ENCODE data around the gene KIRREL3.

The KIRREL3 gene

DNA sequence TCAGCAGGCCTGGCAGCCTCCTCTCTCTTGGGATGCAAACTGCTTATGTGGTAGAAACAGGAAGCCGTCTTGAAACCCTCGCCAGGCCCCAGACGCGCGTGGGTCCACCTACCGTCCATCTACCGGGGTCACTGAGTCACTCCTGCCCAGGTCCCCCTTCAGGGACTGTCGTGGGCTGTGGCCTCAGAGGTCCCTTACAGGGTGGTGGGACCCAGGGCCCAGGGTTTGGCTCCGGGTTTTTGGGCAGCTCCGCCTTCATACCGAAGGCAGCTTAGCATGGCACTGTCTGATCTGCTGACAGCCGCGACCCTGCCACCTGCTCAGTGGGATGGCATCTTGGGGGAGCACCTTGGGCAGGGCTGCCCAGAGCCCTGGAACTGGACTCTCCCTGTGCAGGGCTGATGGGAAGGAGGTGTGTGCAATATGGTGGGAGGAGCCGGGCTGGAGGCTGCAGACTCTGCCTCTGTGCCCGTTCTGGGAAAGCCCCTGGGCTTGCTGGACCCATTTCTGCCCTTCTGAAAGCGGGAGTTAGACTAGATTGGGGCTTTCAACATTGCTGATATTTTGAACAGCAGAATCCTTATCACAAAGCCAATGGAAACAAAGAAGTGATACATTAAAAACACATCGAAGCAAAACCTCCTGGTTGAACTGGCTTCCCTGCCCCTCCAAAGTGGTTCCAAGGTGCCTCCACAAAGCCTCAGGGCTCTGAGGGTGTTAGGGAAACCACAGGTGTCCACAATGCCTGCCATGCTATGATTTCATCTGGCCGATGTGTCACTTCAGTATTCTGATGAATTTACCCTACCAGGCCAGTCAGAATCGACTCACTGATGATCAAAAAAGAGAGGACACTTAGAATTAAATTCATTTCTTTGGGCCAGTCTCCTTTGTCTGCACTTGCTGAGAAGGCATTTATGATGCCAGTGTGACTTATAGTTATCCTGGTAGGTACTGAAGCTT lies 316.5 kb downstream of the KIRREL3 start:
- TF ChIP-seq, protein P1, sequence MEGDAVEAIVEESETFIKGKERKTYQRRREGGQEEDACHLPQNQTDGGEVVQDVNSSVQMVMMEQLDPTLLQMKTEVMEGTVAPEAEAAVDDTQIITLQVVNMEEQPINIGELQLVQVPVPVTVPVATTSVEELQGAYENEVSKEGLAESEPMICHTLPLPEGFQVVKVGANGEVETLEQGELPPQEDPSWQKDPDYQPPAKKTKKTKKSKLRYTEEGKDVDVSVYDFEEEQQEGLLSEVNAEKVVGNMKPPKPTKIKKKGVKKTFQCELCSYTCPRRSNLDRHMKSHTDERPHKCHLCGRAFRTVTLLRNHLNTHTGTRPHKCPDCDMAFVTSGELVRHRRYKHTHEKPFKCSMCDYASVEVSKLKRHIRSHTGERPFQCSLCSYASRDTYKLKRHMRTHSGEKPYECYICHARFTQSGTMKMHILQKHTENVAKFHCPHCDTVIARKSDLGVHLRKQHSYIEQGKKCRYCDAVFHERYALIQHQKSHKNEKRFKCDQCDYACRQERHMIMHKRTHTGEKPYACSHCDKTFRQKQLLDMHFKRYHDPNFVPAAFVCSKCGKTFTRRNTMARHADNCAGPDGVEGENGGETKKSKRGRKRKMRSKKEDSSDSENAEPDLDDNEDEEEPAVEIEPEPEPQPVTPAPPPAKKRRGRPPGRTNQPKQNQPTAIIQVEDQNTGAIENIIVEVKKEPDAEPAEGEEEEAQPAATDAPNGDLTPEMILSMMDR (IDR thresholded peaks at IDR 0.05; ENCODE audit: insufficient read depth, low read length, missing control alignments), result no peak
- DNase-seq (ENCODE audit: low read depth, low spot score), result no peak
- CTCF ChIA-PET, result interaction anchor here (1.2 kb wide), 1 partner anchor 306 kb away, joined by 3 read pairs; no protein-coding TSS in a partner anchor
- no peak overlapping the region for H3K4me3 ChIP-seq (ENCODE audit: low read depth, low read length)
- POLR2A ChIA-PET, result no interaction called here

- ChIA-PET POLR2A (no interaction called here), CTCF (no interaction called here)
Measured at GRCh38 chr11:126682590-126682989, 318.0 kb downstream of the KIRREL3 start.

GRCh38 chr11:126680700-126681099 lies 319.9 kb downstream of the KIRREL3 start:
- ChIA-PET POLR2A (no interaction called here), CTCF (interaction anchor here (0.6 kb wide), 1 partner anchor 82 kb away, joined by 3 read pairs; no protein-coding TSS in a partner anchor)
- DNase-seq (ENCODE audit: low read depth, low spot score), result no peak
- H3K4me3 ChIP-seq (ENCODE audit: low read depth, low read length), result no peak overlapping the region
- TF ChIP-seq, protein P1 (IDR thresholded peaks at IDR 0.05; ENCODE audit: insufficient read depth, low read length, missing control alignments), result no peak

More at GRCh38 chr11:126682590-126682989, 318.0 kb downstream of the KIRREL3 start:
- TF ChIP-seq, protein P1 (IDR thresholded peaks at IDR 0.05; ENCODE audit: insufficient read depth, low read length, missing control alignments), result no peak
- H3K4me3 ChIP-seq (ENCODE audit: low read depth, low read length), result no peak overlapping the region
- DNase-seq (ENCODE audit: low read depth, low spot score), result no peak

DNA sequence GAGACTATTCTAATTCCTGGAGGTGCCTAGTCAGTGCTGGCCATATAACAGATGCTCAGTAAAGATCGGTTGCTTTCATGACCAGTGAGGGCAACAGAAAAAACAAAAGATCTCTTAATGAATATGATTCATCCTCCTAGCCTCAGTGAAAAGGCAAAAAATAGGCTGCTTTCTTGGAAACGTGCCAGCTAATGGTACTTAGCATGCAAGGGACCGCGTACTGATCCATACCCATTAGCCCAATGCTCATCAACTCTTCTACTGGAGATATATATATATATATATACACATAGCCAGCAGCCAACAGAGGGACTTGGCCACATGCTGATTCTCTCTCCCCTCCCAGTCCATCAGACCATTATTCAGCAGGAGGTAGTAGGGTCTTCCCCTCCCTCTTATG lies 320.4 kb downstream of the KIRREL3 start:
- ChIA-PET POLR2A (no interaction called here), CTCF (no interaction called here)
- TF ChIP-seq, protein P1 (IDR thresholded peaks at IDR 0.05; ENCODE audit: insufficient read depth, low read length, missing control alignments), result no peak
- no peak overlapping the region for H3K4me3 ChIP-seq (ENCODE audit: low read depth, low read length)
- no peak for DNase-seq (ENCODE audit: low read depth, low spot score)

DNA sequence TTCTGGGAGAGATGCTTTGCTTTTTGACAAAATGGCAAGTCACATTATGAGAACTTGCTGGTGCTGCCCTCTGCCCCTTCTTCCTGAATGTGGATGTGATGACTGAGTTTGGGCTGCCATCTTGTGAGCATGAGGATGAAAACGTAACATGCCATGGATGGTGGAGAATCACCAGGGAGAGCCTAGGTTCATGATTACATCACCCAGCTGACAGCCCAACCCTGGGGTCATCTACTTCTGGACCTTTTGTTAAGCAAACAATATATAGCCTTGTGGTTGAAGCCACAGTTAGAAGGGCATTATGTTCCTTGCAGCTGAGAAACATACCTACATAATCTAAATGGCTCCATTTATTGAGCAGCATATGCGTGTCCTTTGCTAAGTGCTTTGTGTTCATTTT lies 321.5 kb downstream of the KIRREL3 start:
- ChIA-PET POLR2A (no interaction called here), CTCF (interaction anchor here (1.0 kb wide), 1 partner anchor 18 kb away, joined by 3 read pairs; no protein-coding TSS in a partner anchor)
- H3K4me3 ChIP-seq (ENCODE audit: low read depth, low read length), result no peak overlapping the region
- DNase-seq (ENCODE audit: low read depth, low spot score), result no peak
- TF ChIP-seq, protein P1 (IDR thresholded peaks at IDR 0.05; ENCODE audit: insufficient read depth, low read length, missing control alignments), result no peak

- no peak for DNase-seq (ENCODE audit: low read depth, low spot score)
- no peak overlapping the region for H3K4me3 ChIP-seq (ENCODE audit: low read depth, low read length)
- ChIA-PET POLR2A (no interaction called here), CTCF (interaction anchor here (0.7 to 1.5 kb wide), 2 partner anchors 9 to 34 kb away, joined by 3 read pairs; no protein-coding TSS in a partner anchor)
- TF ChIP-seq, protein P1 (IDR thresholded peaks at IDR 0.05; ENCODE audit: insufficient read depth, low read length, missing control alignments), result no peak
Measured at GRCh38 chr11:126676536-126676935, 324.0 kb downstream of the KIRREL3 start.
